GM12878 (cell line): ENCODE results near the gene HTRA3. TPM values are rescaled to one million over a fixed set of nuclear protein-coding genes. Genes with fewer than 3 reads are reported as not detected.

Source experiments
- ATAC-seq: fragments of 200-7000 bp; cut with Tn5 transposase; 3 replicates; pipeline ENCODE4 v1.9.1; 2020; ENCODE audit warnings: mild to moderate bottlenecking, moderate library complexity
- BruUV-seq: library from RNA; stranded (reverse); fragments of 400-500 nt; replicated peaks from 2 replicates; lab custom pipeline; 2021; lab: Mats Ljungman, UMichigan
- CTCF ChIA-PET: fragments of 300-600 bp; sonication (Branson Sonifier 250); formaldehyde crosslinking; extraction: SDS; loops from one replicate; lab custom pipeline; 2021; ENCODE audit warnings: inconsistent platforms; lab: Yijun Ruan, JAX
- POLR2A ChIA-PET: fragments of 350-600 bp; formaldehyde crosslinking; extraction: SDS; loops from one replicate; lab custom pipeline; 2021; ENCODE audit warnings: inconsistent platforms; lab: Charles Lee
- RAD21 ChIA-PET: fragments of 300-600 bp; sonication (Branson Sonifier 250); formaldehyde crosslinking; loops from one replicate; lab custom pipeline; 2023; ENCODE audit warnings: antibody characterized with exemption; ENCODE audit not compliant: unreplicated experiment; lab: Charles Lee
- SMC1A ChIA-PET: fragments of 300-600 bp; sonication (Branson Sonifier 250); formaldehyde crosslinking; loops from one replicate; lab custom pipeline; 2023; ENCODE audit not compliant: unreplicated experiment, uncharacterized antibody; lab: Charles Lee
- DNase-seq: peaks from one replicate; pipeline ENCODE4 v3.0.0-alpha.2; 2011; ENCODE audit warnings: low read depth, low spot score
- FAIRE-seq: peaks from 3 replicates; lab custom pipeline; 2011; peaks lifted over from hg19 to GRCh38; lab: Jason Lieb, UNC
- H2AFZ ChIP-seq: 2 replicates; pipeline ENCODE4 v1.6.0; 2011; ENCODE audit warnings: low read depth, low read length, control low read depth; ENCODE audit not compliant: control insufficient read depth
- H3K27ac ChIP-seq: 2 replicates; pipeline ENCODE4 v1.5.1; 2011; ENCODE audit warnings: control low read depth; ENCODE audit not compliant: control insufficient read depth, insufficient read depth
- H3K27me3 ChIP-seq, 2 experiments: replicated peaks in 1 of 2; 2 replicates each; pipeline versions ENCODE4 v1.6.0 to v1.6.1; 2011; ENCODE audit warnings: low read length in 1 of 2; ENCODE audit not compliant: control insufficient read depth in 2 of 2, insufficient read depth in 2 of 2
- H3K36me3 ChIP-seq, 2 experiments: 2 replicates each; pipeline ENCODE4 v1.5.1; 2011; ENCODE audit warnings: low read length in 1 of 2; ENCODE audit not compliant: control insufficient read depth in 2 of 2, insufficient read depth in 2 of 2
- H3K4me1 ChIP-seq: 2 replicates; pipeline ENCODE4 v1.6.1; 2011; ENCODE audit warnings: mild to moderate bottlenecking, low read length, moderate library complexity, mixed read lengths; ENCODE audit not compliant: control insufficient read depth, insufficient read depth
- H3K4me2 ChIP-seq: 2 replicates; pipeline ENCODE4 v1.6.0; 2011; ENCODE audit warnings: control low read depth; ENCODE audit not compliant: control insufficient read depth, insufficient read depth
- H3K4me3 ChIP-seq: fragments of 200-600 bp; sonication (generic); 2 replicates; pipeline ENCODE4 v1.5.1; 2016
- H3K79me2 ChIP-seq: 2 replicates; pipeline ENCODE4 v1.6.0; 2011; ENCODE audit warnings: low read length; ENCODE audit not compliant: control insufficient read depth, insufficient read depth
- H3K9ac ChIP-seq: 2 replicates; pipeline ENCODE4 v1.8.0; 2011; ENCODE audit warnings: low read length, control low read depth, mixed read lengths; ENCODE audit not compliant: control insufficient read depth, insufficient read depth
- H3K9me3 ChIP-seq: replicated peaks from 3 replicates; pipeline ENCODE4 v1.5.1; 2011; ENCODE audit warnings: mild to moderate bottlenecking, low read length; ENCODE audit not compliant: control insufficient read depth, insufficient read depth
- H4K20me1 ChIP-seq: 2 replicates; pipeline ENCODE4 v1.6.0; 2011; ENCODE audit not compliant: control insufficient read depth, insufficient read depth
- CHD4 ChIP-seq: fragments of 200-600 bp; sonication (generic); IDR thresholded peaks from 2 replicates; pipeline ENCODE4 v1.6.1; 2016; ENCODE audit warnings: mild to moderate bottlenecking
- E2F8 ChIP-seq: fragments of 450-650 bp; IDR thresholded peaks from 2 replicates; pipeline ENCODE4 v1.6.1; 2018; ENCODE audit warnings: mild to moderate bottlenecking, low read depth, moderate library complexity; ENCODE audit not compliant: partially characterized antibody
- IKZF1 ChIP-seq: fragments of 450-650 bp; conservative IDR thresholded peaks from 2 replicates; pipeline ENCODE4 v1.6.1; 2017; ENCODE audit warnings: antibody characterized with exemption, mild to moderate bottlenecking
- KDM1A ChIP-seq: fragments of 200-600 bp; sonication (generic); IDR thresholded peaks from 2 replicates; pipeline ENCODE4 v1.6.1; 2016; ENCODE audit warnings: borderline replicate concordance
- LARP7 ChIP-seq: fragments of 450-650 bp; IDR thresholded peaks from 2 replicates; pipeline ENCODE4 v1.6.1; 2017; ENCODE audit warnings: mild to moderate bottlenecking
- NKRF ChIP-seq: fragments of 450-650 bp; conservative IDR thresholded peaks from 2 replicates; pipeline ENCODE4 v1.6.1; 2017; ENCODE audit warnings: mild to moderate bottlenecking, moderate library complexity
- NR2C2 ChIP-seq: IDR thresholded peaks from 2 replicates; pipeline ENCODE4 v1.6.1; 2011; ENCODE audit warnings: borderline replicate concordance, low read depth; ENCODE audit not compliant: control insufficient read depth, insufficient read length
- RUNX3 ChIP-seq: IDR thresholded peaks from 2 replicates; pipeline ENCODE4 v1.6.1; 2012; ENCODE audit warnings: low read length, inconsistent platforms
- SP1 ChIP-seq: IDR thresholded peaks from one replicate; pipeline ENCODE4 v1.6.1; 2011; ENCODE audit warnings: low read depth, low read length
- WGBS: methylation state at CpG from one replicate; pipeline ENCODE4 v1.1.6; 2016; ENCODE audit warnings: low lambda C conversion rate; ENCODE audit not compliant: insufficient replicate concordance, insufficient coverage; ENCODE audit errors: missing lambda C conversion rate; 5-methylcytosine and 5-hydroxymethylcytosine counted together
- in situ Hi-C: fragments of 300-500 bp; cut with MboI; formaldehyde crosslinking; loops from 9 replicates; pipeline ENCODE4 v1.14.3; 2018; ENCODE audit warnings: mixed read lengths
- intact Hi-C: fragments of 100-400 bp; cut with micrococcal nuclease; formaldehyde crosslinking; loops from one replicate; pipeline ENCODE4 v1.14.2; 2022; ENCODE audit not compliant: unreplicated experiment
- polyA plus RNA-seq, 11 experiments: library from polyadenylated mRNA; depleted of rRNA in 4 of 11; unstranded in 6 of 11; stranded (reverse) in 5 of 11; fragments of >200 nt; fragmentation: Nextera tagmentation in 4 of 11; fragmentation: Illumina TruSeq in 1 of 11; extraction: Ambion mirVana in 4 of 11; extraction: Trizol in 1 of 11; gene quantifications; 1 replicate in 1 of 11; 2 replicates in 10 of 11; pipeline versions ENCODE4 v1.2.1 to v1.2.3, GENCODE V29; 2011 to 2016; ENCODE audit warnings: inconsistent platforms in 2 of 11, missing spikeins in 2 of 11, low read depth in 1 of 11
- total RNA-seq, 4 experiments: library from RNA; depleted of rRNA in 3 of 4; stranded (reverse); fragments of >200 nt in 3 of 4; fragmentation: Illumina TruSeq in 1 of 4; extraction: Trizol in 1 of 4; gene quantifications; 2 replicates each; pipeline versions ENCODE4 v1.2.1 to v1.2.3, GENCODE V29; 2013 to 2021
- TF ChIP-seq, protein P1 (sequence below): IDR thresholded peaks from 2 replicates; pipeline ENCODE4 v1.6.1; 2012; ENCODE audit warnings: improper control_type of control experiment, low read depth, low read length; ENCODE audit not compliant: insufficient replicate concordance
- TF ChIP-seq, protein P2 (sequence below): fragments of 450-650 bp; IDR thresholded peaks from 2 replicates; pipeline ENCODE4 v1.6.1; 2017; ENCODE audit warnings: mild to moderate bottlenecking, moderate library complexity

Gene HTRA3
- total and polyA plus RNA-seq, 10 of the 15 experiments (the other 5 are each of a cell fraction or from before 2014, with no cell fraction given): 0.04 to 1.2 (median 0.08) TPM; not detected in 7

- no TSS peak for BruUV-seq
- WGBS: 63% methylated on average over 10 of the region's 10 CpGs
- in situ Hi-C loops: no loop called here
- TF ChIP-seq, protein P1, sequence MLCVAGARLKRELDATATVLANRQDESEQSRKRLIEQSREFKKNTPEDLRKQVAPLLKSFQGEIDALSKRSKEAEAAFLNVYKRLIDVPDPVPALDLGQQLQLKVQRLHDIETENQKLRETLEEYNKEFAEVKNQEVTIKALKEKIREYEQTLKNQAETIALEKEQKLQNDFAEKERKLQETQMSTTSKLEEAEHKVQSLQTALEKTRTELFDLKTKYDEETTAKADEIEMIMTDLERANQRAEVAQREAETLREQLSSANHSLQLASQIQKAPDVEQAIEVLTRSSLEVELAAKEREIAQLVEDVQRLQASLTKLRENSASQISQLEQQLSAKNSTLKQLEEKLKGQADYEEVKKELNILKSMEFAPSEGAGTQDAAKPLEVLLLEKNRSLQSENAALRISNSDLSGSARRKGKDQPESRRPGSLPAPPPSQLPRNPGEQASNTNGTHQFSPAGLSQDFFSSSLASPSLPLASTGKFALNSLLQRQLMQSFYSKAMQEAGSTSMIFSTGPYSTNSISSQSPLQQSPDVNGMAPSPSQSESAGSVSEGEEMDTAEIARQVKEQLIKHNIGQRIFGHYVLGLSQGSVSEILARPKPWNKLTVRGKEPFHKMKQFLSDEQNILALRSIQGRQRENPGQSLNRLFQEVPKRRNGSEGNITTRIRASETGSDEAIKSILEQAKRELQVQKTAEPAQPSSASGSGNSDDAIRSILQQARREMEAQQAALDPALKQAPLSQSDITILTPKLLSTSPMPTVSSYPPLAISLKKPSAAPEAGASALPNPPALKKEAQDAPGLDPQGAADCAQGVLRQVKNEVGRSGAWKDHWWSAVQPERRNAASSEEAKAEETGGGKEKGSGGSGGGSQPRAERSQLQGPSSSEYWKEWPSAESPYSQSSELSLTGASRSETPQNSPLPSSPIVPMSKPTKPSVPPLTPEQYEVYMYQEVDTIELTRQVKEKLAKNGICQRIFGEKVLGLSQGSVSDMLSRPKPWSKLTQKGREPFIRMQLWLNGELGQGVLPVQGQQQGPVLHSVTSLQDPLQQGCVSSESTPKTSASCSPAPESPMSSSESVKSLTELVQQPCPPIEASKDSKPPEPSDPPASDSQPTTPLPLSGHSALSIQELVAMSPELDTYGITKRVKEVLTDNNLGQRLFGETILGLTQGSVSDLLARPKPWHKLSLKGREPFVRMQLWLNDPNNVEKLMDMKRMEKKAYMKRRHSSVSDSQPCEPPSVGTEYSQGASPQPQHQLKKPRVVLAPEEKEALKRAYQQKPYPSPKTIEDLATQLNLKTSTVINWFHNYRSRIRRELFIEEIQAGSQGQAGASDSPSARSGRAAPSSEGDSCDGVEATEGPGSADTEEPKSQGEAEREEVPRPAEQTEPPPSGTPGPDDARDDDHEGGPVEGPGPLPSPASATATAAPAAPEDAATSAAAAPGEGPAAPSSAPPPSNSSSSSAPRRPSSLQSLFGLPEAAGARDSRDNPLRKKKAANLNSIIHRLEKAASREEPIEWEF: no peak
- TF ChIP-seq E2F8: no peak
- no peak for TF ChIP-seq NKRF
- no peak for TF ChIP-seq CHD4
- TF ChIP-seq IKZF1: no peak
- TF ChIP-seq NR2C2: no peak
- TF ChIP-seq, protein P2, sequence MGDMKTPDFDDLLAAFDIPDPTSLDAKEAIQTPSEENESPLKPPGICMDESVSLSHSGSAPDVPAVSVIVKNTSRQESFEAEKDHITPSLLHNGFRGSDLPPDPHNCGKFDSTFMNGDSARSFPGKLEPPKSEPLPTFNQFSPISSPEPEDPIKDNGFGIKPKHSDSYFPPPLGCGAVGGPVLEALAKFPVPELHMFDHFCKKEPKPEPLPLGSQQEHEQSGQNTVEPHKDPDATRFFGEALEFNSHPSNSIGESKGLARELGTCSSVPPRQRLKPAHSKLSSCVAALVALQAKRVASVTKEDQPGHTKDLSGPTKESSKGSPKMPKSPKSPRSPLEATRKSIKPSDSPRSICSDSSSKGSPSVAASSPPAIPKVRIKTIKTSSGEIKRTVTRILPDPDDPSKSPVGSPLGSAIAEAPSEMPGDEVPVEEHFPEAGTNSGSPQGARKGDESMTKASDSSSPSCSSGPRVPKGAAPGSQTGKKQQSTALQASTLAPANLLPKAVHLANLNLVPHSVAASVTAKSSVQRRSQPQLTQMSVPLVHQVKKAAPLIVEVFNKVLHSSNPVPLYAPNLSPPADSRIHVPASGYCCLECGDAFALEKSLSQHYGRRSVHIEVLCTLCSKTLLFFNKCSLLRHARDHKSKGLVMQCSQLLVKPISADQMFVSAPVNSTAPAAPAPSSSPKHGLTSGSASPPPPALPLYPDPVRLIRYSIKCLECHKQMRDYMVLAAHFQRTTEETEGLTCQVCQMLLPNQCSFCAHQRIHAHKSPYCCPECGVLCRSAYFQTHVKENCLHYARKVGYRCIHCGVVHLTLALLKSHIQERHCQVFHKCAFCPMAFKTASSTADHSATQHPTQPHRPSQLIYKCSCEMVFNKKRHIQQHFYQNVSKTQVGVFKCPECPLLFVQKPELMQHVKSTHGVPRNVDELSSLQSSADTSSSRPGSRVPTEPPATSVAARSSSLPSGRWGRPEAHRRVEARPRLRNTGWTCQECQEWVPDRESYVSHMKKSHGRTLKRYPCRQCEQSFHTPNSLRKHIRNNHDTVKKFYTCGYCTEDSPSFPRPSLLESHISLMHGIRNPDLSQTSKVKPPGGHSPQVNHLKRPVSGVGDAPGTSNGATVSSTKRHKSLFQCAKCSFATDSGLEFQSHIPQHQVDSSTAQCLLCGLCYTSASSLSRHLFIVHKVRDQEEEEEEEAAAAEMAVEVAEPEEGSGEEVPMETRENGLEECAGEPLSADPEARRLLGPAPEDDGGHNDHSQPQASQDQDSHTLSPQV: no peak
- no peak for TF ChIP-seq LARP7
- TF ChIP-seq KDM1A: no peak
- TF ChIP-seq SP1: no peak
- no peak for TF ChIP-seq RUNX3
These were observed 72.1 kb downstream of the HTRA3 start for GRCh38 chr4:8341691-8342090.

More at GRCh38 chr4:8341691-8342090, 72.1 kb downstream of the HTRA3 start:
- FAIRE-seq (no peak), ATAC-seq (no peak), DNase-seq (no peak)
- H3K27me3 ChIP-seq: no peaks in the 10 kb centered on the region
- H3K4me2 ChIP-seq: no peak overlapping the region
- no peaks in the 10 kb centered on the region for H3K4me1 ChIP-seq
- no peak overlapping the region for H3K4me3 ChIP-seq
- no peaks in the 10 kb centered on the region for H3K36me3 ChIP-seq
- no peak overlapping the region for H3K27ac ChIP-seq
- no peaks in the 10 kb centered on the region for H4K20me1 ChIP-seq
- no peak overlapping the region for H2AFZ ChIP-seq
- intact Hi-C loops: no loop called here
- no peaks in the 10 kb centered on the region for H3K9me3 ChIP-seq
- SMC1A ChIA-PET: no interaction called here
- CTCF ChIA-PET: no interaction called here
- no peaks in the 10 kb centered on the region for H3K79me2 ChIP-seq
- RAD21 ChIA-PET: no interaction called here
- POLR2A ChIA-PET: no interaction called here
- no peak overlapping the region for H3K9ac ChIP-seq
